Measurements from ENCODE around the gene SKIL.
"Not testable (repeated sequence)": the region's sequence is repeated elsewhere in the genome, so short reads cannot be mapped to it uniquely, and the experiment has no call there.

SKIL gene, protein sequence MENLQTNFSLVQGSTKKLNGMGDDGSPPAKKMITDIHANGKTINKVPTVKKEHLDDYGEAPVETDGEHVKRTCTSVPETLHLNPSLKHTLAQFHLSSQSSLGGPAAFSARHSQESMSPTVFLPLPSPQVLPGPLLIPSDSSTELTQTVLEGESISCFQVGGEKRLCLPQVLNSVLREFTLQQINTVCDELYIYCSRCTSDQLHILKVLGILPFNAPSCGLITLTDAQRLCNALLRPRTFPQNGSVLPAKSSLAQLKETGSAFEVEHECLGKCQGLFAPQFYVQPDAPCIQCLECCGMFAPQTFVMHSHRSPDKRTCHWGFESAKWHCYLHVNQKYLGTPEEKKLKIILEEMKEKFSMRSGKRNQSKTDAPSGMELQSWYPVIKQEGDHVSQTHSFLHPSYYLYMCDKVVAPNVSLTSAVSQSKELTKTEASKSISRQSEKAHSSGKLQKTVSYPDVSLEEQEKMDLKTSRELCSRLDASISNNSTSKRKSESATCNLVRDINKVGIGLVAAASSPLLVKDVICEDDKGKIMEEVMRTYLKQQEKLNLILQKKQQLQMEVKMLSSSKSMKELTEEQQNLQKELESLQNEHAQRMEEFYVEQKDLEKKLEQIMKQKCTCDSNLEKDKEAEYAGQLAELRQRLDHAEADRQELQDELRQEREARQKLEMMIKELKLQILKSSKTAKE

DNA sequence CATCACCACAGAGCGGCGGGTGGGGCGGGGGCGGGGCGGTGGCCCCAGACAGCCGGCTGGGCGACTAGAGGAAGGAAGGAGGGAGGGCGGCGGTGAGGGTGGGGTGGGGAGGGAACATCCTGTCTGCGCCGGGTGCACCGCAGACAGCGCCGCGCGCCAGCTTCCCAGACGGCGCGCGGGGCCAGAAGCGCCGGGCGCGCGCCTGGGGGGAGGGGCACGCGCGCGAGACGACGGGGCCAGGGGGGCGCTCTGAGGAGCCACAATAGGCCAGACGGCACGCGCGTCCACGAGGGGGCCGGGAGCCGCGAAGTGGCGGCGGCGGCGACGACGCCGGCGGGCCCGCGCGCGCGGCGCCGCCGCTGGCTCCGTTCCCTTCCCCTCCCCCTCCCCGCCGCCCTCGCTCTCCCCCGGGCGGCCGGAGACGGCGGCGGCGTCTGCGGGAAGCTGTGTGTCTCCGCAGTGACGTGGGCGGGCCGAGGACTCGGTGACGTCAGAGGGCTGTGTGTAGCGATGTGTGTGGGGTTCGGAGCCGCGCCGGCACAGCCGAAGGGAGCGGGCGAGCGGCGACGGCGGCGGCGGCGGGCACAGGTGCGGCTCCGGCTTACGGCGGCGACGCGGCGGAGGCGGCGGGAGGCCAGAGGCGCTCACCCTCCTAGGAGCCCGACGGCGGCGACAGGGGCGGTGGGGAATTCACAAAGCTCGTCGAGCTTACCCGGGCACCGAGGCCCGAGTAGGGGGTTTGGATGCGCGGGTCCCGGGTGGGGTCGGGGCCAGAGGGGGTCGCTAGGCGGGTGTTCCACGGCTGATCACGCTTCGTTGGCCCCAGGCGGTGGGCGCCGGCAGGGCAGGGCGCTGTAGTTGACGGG, at the start of gene SKIL:
SKIL (plus strand) TSS at position 540 of the 866 bp plus-strand sequence. CDS start 2,617 bp downstream, outside the sequence.
- peak; percentile 73 to 96 (median 88) for DNase-seq

GRCh38 chr3:170309046-170309445, 48.5 kb upstream of the SKIL start:
- DNase-seq, result no peak

DNA sequence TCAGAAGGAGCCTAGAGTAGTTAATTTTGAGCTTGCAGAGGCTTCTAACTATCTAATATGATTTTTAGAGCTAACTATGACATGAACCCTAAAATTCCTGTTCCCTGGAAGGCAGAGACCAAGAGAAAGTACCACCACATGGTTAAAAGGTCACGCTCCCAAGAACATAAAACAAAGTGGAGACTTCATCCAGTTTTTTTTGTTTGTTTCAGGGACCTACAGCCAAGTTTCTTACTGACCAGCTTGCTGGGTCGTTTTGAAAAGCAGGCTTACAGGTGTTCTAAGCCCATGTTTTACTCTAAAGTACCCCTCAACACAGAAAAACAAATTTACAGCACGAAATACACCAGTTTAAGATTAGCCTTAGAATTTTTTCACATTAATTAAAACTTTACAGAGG, 39.6 kb upstream of the SKIL start:
- DNase-seq, result no peak

- DNase-seq, result no peak
These were observed 36.9 kb upstream of the SKIL start for GRCh38 chr3:170320461-170321121.

DNA sequence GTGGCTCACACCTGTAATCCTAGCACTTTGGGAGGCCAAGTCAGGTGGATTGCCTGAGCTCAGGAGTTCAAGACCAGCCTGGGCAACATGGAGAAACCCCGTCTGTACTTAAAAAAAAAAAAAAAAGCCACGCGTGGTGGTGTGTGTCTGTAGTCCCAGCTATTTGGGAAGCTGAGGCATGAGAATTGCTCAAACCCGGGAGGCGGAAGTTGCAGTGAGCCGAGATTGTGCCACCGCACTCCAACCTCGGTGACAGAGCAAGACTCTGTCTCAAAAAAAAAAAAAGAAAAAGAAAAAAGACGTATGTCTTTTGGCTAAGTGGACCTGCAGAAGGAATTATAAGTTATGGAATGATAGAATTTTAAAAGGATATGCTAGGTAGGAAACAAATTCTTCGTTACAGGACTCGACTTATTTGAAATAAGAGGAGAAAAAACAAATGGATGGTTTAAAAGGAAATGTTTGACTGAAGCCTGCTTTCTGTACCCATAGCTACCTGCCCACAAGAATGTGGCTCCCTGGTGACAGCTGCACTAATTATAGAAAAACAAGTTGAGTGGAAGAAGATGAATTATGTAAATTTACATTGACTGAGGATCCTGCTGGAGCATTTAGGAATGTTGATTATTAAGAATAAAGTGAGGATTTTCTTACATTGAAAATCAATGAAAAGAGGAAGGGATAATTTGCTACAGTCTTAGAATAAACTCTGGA, 36.0 kb upstream of the SKIL start:
- DNase-seq, result no peak

GRCh38 chr3:170322566-170323269, 34.8 kb upstream of the SKIL start:
- DNase-seq, result no peak

GRCh38 chr3:170323331-170323730, 34.2 kb upstream of the SKIL start:
- no peak for DNase-seq

- DNase-seq, result no peak
These were observed 32.6 kb upstream of the SKIL start for GRCh38 chr3:170324962-170325361.

GRCh38 chr3:170327040-170327808, 30.3 kb upstream of the SKIL start:
- no peak for DNase-seq

DNA sequence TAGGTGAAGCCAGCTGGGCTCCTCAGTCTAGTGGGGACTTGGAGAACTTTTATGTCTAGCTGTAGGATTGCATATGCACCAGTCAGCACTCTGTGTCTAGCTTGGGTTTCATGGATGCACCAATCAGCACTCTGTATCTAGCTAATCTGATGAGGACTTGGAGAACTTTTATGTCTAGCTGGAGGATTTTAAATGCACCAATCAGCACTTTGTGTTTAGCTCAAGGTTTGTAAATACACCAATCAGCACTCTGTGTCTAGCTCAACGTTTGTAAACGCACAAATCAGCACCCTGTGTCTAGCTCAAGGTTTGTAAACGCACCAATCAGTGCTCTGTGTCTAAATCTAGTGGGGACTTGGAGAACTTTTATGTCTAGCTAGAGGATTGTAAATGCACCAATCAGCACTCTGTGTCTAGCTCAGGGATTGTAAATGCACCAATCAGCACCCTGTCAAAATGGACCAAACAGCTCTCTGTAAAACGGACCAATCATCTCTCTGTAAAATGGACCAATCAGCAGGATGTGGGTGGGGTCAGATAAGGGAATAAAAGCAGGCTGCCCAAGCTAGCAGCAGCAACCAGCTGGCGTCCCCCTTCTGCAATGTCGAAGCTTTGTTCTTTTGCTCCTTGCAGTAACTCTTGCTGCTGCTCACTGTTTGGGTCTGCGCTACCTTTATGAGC, 29.5 kb upstream of the SKIL start:
- not testable (repeated sequence) for DNase-seq

GRCh38 chr3:170330366-170330765, 27.1 kb upstream of the SKIL start:
- no peak for DNase-seq

GRCh38 chr3:170331143-170331542, 26.4 kb upstream of the SKIL start:
- no peak for DNase-seq

GRCh38 chr3:170337420-170337819, 20.1 kb upstream of the SKIL start:
- no peak for DNase-seq

- no peak for DNase-seq
These were observed 18.7 kb upstream of the SKIL start for GRCh38 chr3:170338690-170339340.

DNA sequence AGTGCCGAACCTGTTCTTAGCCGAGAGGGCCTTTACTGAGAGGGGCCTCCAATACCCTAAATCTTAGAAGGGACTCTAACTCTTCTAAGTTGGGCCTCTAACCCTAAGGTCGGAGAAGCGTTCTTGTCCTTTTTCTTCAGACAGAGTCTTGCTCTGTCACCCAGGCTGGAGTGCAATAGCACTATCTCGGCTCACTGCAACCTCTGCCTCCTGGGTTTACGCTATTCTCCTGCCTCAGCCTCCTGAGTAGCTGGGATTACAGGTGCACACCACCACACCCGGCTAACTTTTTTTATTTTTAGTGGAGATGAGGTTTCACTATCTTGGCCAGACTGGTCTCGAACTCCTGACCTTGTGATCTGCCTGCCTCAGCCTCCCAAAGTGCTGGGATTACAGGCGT, 15.2 kb upstream of the SKIL start:
- not testable (repeated sequence) for DNase-seq

DNA sequence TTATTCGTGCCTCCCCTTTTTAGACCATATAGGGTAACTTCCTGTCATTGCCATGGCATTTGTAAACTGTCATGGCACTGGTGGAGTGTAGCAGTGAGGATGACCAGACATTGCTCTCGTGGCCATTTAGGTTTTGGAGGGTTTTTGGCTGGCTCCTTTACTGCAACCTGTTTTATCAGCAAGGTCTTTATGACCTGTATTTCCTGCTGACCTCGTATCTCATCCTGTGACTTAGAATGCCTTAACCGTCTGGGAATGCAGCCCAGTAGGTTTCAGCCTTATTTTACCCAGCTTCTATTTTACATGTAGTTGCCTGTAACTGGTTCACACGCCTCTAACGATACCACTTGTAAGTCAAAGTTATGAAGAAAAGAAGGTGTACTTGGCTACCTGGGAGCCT, 13.7 kb upstream of the SKIL start:
- not testable (repeated sequence) for DNase-seq

DNA sequence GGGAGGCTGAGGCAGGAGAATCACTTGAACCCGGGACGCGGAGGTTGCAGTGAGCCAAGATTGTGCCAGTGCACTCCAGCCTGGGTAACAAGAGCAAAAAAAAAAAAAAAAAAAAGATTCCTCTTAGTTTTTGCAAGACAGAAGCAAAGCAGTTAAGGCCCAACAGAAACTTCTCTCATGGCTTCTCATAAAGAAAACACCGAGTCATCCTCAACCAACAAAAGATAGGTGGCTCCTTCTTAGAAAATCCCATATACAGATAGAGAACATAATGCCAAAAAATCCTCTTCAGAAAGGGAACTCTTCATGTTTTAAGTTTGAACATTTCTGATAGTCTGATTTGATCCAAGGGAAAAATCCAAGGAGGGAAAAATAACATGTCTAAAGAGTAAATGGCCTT, 12.5 kb upstream of the SKIL start:
- DNase-seq, result no peak

DNA sequence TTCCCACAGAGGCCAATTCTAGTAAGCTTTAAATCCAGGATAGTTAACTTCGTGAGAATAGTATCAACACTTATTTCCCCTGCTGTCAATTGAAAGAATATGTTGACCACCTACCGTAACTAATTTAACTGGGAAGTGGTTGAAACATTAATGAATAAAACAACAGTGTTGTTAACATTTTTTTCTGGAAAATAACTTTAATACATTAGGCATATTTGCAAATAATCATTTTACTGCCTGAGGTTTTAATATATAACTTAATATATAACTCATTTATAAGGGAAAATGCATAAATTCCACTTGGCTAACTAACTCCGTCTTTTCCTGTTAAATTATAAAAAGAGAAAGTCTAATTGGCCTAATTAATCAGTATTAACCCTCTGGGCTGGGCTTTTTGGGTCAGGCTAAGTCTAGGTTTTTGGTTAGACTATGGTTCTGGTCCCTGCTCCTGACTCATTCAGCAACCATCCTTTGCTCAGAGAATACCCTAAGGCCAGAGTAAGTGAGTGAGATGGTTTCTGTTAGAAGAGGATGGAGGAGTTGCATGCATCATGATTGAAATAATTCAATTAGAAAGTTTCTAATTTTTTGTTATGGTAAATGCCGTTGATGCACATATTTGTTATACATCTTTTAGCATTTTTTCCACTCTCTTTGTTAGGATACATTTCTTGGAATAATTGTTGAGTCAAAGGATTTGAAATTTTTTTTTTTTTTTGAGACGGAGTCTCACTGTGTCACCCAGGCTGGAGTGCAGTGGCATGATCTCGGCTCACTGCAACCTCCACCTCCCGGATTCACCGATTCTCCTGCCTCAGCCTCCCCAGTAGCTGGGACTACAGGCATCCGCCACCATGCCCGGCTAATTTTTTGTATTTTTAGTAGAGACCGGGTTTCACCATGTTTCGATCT, 10.8 kb upstream of the SKIL start:
- DNase-seq, result no peak

Measured in activated naive CD4-positive, alpha-beta T cell (primary cell).